CD4-positive, alpha-beta T cell treated with Interleukin-12 subunit alpha and Interleukin-12 subunit beta, for 1 hour (primary cell): ENCODE data around the gene INSYN2B.

ENCODE experiments used
- DNase-seq: peaks from one replicate; pipeline ENCODE4 v3.0.0-alpha.2; 2020

INSYN2B gene

GRCh38 chr5:169881702-169882303 is 98.5 kb downstream of the INSYN2B start:
- DNase-seq = no peak

GRCh38 chr5:169880785-169881184 is 99.5 kb downstream of the INSYN2B start:
- DNase-seq = no peak

DNA sequence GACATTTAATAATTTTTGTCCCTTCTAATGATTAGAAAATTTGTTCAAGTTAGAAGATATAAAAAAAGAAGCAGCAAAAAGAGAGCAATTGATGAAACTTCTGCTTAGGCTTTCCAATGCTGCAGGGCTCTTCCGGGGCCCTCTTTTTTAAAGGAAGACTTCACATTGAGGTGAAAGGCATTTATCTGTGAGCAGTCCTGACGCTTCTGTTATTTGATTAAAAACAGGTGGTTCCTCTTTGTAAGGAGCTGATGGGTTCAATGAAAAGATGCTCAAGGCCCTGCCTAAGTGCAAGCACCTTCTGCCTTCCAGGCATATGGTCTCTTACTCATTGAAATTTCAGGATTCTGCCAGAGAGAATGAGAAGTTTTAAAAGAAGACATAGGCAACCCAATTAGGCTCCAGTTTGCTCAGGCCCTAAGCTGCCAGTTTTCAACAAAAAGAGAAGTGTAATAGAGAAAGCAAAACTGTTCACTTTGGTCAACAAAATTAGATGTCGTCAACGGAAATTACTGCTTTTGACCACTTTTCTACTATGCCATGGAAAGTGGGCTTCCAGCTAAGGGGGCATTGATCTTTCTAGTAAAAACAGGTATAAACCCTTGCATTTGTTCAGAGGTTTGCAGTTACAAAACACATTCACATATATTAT is 100.2 kb downstream of the INSYN2B start:
- DNase-seq = no peak

- no peak for DNase-seq
Observed at GRCh38 chr5:169876386-169876785, 103.9 kb downstream of the INSYN2B start.

GRCh38 chr5:169875731-169876130 is 104.6 kb downstream of the INSYN2B start:
- DNase-seq = no peak

GRCh38 chr5:169875091-169875728 is 105.1 kb downstream of the INSYN2B start:
- no peak for DNase-seq

DNA sequence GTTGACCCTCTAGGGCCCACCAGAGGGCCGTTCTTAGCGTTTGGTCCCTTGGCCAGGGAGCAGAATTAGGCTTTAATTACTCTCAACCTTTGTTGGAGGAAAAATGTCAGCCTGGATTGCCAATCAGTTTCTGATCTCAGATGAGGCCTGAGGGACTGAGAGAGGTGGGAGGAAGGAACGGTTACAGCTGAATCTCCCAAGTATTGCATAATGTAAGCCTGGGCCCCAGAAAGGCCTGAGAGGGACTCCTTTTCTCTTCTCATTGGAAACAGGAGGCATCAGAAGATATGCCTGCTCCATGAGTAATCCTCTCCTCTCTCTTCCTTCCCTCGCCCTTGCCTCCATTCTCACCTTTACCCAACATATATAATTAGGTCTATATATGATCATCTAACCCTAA is 105.7 kb downstream of the INSYN2B start:
- no peak for DNase-seq

GRCh38 chr5:169873642-169874041 is 106.7 kb downstream of the INSYN2B start:
- DNase-seq = no peak

DNA sequence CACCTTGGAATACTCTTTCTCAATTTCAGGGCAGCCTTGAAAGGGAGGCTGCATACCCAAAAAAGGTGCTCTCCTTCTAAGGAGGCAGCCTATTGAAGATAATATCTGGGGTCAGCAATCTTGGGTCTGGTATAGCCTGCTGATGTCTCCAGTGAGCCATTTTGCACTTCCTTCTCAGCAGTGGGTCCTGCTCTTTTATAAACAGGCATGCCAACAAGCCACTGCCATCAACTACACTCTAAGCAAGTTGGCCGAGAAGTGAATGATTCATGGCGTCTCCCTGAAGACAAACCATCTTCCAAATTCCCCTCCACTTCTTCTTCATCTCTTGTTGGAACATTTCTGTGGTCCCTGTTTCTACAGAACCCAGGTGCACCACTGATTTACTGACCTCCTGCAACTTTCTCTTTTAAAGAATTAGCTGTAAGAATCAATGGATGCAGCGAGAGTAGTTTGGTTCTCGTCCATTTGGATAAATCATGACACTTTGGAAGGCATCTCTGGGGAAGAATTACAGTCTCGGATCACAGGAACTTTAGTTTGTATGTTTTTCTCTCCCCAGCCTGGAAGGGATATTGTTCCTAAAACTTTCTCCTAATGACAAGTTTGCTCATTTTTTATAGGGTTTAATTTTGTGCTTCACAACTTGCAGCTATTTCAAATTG is 108.3 kb downstream of the INSYN2B start:
- no peak for DNase-seq

DNA sequence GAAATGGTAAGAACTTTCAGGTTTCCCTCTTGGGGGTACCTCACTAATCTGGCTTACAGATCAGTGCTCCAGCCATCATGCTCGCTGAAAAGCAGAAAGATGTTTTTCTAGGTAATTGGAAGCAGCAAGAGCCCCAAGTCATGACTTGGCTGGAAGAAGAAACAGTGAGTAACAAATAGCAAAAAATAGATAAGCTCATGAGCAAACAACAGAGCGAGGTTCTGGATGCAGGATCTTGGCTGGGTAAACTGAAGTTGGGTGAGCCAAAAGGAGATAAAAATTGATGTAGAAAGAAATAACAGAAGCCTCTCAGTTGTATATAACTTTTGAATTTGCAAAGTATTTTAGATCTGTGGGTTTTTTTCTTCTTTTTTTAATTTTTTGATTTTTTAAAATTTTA is 110.1 kb downstream of the INSYN2B start:
- no peak for DNase-seq

- no peak for DNase-seq
Observed at GRCh38 chr5:169869066-169869465, 111.2 kb downstream of the INSYN2B start.

DNA sequence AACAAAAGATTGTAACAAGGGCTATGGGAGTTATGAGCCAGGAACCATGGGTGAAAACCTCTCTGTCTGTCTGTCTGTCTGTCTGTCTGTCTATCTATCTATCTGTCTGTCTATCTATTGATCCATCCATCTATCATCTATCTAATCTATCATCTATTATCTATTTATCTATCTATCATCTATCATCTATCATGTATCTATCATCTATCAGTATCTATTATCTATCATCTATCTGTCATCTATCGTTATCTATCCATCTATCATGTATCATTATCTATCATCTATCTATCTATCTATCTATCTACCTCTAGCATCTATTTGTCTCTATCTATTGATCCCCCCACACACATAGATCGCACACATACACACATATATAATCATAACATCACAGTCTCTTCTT is 112.9 kb downstream of the INSYN2B start:
- DNase-seq = no peak

GRCh38 chr5:169864483-169864882 is 115.8 kb downstream of the INSYN2B start:
- no peak for DNase-seq

GRCh38 chr5:169862391-169862811 is 117.9 kb downstream of the INSYN2B start:
- DNase-seq = no peak

- no peak for DNase-seq
Observed at GRCh38 chr5:169861934-169862333, 118.4 kb downstream of the INSYN2B start.

- DNase-seq = no peak
Observed at GRCh38 chr5:169861433-169861832, 118.9 kb downstream of the INSYN2B start.

DNA sequence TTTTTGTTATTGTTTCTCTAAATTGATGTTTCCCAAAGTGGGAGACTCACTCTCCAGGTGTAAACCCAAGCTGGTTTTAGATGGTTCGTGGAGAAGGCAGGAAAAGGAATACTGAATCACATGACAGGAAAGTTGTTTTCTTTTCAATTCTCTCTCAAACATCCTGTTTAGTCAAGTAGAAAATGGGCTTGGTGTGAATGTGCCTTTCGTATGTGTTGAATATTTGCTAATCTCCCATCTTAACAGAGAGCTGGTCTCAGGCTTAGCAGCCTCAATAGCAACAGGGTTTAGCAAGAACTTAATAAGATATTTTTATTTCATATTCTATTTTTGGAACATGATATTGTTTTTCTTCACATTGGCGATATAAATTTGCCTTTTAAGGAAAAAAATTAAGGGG is 119.7 kb downstream of the INSYN2B start:
- no peak for DNase-seq

- no peak for DNase-seq
Observed at GRCh38 chr5:169856571-169856970, 123.7 kb downstream of the INSYN2B start.

GRCh38 chr5:169851321-169851850 is 128.9 kb downstream of the INSYN2B start:
- no peak for DNase-seq

DNA sequence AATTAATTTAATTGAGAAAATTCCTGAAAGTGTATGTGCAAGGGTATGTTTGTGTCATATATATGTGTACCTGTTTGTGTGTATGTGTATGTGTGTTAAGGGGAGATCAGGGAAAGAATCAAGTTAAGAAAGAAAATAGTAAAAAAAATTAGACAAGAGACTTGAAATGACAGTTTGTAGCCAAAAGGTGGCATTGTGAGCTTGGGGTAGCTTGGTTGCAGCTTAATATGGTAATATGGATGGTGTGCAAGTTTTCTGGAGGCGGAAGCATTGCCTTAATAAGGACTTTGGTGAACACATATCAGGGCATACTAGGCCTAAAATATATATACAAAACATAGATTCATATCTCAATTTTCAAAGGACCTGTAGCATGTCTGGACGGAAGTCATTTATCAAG is 129.9 kb downstream of the INSYN2B start:
- DNase-seq = no peak

DNA sequence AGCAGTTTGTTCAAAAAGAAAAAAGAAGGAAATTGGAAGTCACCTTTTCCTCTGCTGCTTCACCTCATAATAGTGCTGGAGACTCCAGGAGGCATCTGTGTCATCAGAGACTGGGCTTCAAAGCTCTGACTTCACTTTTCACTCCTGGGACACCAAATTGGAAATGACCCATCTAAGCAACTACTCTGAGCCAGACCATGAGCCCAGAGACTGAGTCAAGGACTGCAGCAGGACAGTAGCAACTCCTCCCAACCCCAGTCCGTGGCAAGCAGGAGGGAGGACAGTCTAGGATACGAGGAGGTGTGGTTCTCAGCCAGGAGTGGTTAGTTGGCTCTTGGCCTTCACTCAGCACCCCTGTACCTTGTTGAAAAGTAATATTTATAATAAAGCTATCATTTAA is 131.5 kb downstream of the INSYN2B start:
- no peak for DNase-seq

DNA sequence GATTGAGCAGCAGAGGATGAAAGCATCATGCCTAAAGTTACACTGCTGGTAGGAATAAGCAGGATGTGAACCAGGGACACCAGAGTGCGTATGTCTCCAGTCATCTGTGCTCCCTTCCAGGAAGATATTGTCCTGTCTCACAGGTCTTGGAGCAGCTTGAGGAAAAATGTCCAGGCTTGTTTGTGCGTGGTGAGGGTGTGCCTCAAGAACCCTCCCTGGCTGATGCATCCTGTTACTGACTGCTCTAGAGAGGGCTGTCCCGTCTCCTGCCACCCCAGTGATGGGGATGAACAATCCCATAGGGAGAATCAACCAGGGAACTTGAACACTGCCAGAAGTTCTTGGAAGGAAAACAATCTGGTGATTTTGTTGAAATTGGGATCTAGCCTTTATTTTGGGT is 132.0 kb downstream of the INSYN2B start:
- no peak for DNase-seq

DNA sequence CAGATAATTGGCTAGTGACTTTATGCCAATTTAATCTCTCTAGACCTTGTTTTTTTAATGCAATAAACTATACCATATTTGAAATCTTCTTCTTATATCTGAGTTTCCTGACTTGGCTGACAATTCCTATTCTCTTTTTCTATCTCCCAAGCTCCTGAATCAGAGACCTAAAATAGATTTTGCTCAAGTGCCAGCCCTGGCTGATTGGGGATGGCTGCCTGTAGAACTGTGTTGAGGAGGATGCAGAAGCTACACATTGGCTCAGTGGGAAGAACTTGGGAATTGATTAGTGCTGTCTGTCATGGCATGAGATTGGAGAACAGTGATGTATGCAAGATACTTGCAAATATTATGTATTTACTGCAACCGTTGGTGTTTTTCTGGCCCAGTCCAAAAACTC is 132.8 kb downstream of the INSYN2B start:
- no peak for DNase-seq

GRCh38 chr5:169842699-169843098 is 137.6 kb downstream of the INSYN2B start:
- DNase-seq = no peak
